H9 (cell line): ENCODE results near the gene ASAP3. TPM values are rescaled to one million over a fixed set of nuclear protein-coding genes. Genes with fewer than 3 reads are reported as not detected.

Source experiments
- DNase-seq: peaks from one replicate; pipeline ENCODE4 v3.0.0-alpha.2; 2017
- H2AFZ ChIP-seq: one replicate; pipeline ENCODE4 v1.6.1; 2013; ENCODE audit warnings: mild to moderate bottlenecking, low read length, control low read depth, moderate library complexity
- H2AK5ac ChIP-seq: 2 replicates; pipeline ENCODE4 v1.6.1; 2013; ENCODE audit warnings: low read length, control low read depth, mixed read lengths; ENCODE audit not compliant: insufficient read length
- H2BK120ac ChIP-seq: one replicate; pipeline ENCODE4 v1.6.1; 2013; ENCODE audit warnings: low read depth, mild to moderate bottlenecking, low read length, control low read depth, inconsistent platforms; ENCODE audit not compliant: poor library complexity, severe bottlenecking
- H2BK12ac ChIP-seq: 2 replicates; pipeline ENCODE4 v1.6.1; 2013; ENCODE audit warnings: low read length, control low read depth, mixed read lengths, low read depth; ENCODE audit not compliant: insufficient read length
- H2BK15ac ChIP-seq: 2 replicates; pipeline ENCODE4 v1.6.1; 2013; ENCODE audit warnings: low read depth, low read length, control low read depth
- H2BK20ac ChIP-seq: one replicate; pipeline ENCODE4 v1.6.1; 2013; ENCODE audit warnings: low read depth, mild to moderate bottlenecking, low read length, control low read depth, inconsistent platforms; ENCODE audit not compliant: poor library complexity, severe bottlenecking
- H2BK5ac ChIP-seq: 2 replicates; pipeline ENCODE4 v1.6.1; 2013; ENCODE audit warnings: low read length, control low read depth, mixed read lengths; ENCODE audit not compliant: insufficient read length
- H3K14ac ChIP-seq: 2 replicates; pipeline ENCODE4 v1.6.1; 2013; ENCODE audit warnings: low read length, control low read depth; ENCODE audit not compliant: insufficient read depth
- H3K18ac ChIP-seq: 2 replicates; pipeline ENCODE4 v1.6.1; 2013; ENCODE audit warnings: low read depth, mild to moderate bottlenecking, mixed read lengths, low read length, control low read depth; ENCODE audit not compliant: insufficient read length
- H3K23ac ChIP-seq: 2 replicates; pipeline ENCODE4 v1.6.1; 2013; ENCODE audit warnings: low read length, control low read depth, mixed read lengths, low read depth; ENCODE audit not compliant: insufficient read length
- H3K23me2 ChIP-seq: 2 replicates; pipeline ENCODE4 v1.6.1; 2013; ENCODE audit warnings: low read depth, mild to moderate bottlenecking, mixed read lengths, low read length, control low read depth; ENCODE audit not compliant: insufficient read length, poor library complexity, severe bottlenecking
- H3K27ac ChIP-seq: 2 replicates; pipeline ENCODE4 v1.5.1; 2013; ENCODE audit warnings: low read length, control low read depth, mixed read lengths, low read depth; ENCODE audit not compliant: insufficient read length
- H3K27me3 ChIP-seq: 2 replicates; pipeline ENCODE4 v1.6.1; 2013; ENCODE audit warnings: low read length, control low read depth, inconsistent platforms; ENCODE audit not compliant: insufficient read depth
- H3K4ac ChIP-seq: 2 replicates; pipeline ENCODE4 v1.6.1; 2013; ENCODE audit warnings: low read depth, mild to moderate bottlenecking, control low read depth, inconsistent platforms, low read length, moderate library complexity
- H3K4me1 ChIP-seq: 2 replicates; pipeline ENCODE4 v1.6.1; 2013; ENCODE audit warnings: low read length, control low read depth, inconsistent platforms; ENCODE audit not compliant: insufficient read depth
- H3K4me2 ChIP-seq: 2 replicates; pipeline ENCODE4 v1.6.1; 2013; ENCODE audit warnings: low read length, control low read depth, mixed read lengths; ENCODE audit not compliant: insufficient read length, insufficient read depth
- H3K56ac ChIP-seq: 2 replicates; pipeline ENCODE4 v1.6.1; 2013; ENCODE audit warnings: low read depth, mild to moderate bottlenecking, mixed read lengths, low read length, control low read depth; ENCODE audit not compliant: insufficient read length
- H3K79me1 ChIP-seq: 2 replicates; pipeline ENCODE4 v1.6.1; 2013; ENCODE audit warnings: low read depth, mild to moderate bottlenecking, moderate library complexity, low read length, control low read depth, inconsistent platforms; ENCODE audit not compliant: insufficient read depth, poor library complexity, severe bottlenecking
- H3K79me2 ChIP-seq: 2 replicates; pipeline ENCODE4 v1.6.1; 2013; ENCODE audit warnings: low read length, control low read depth, inconsistent platforms; ENCODE audit not compliant: insufficient read depth
- H3K9ac ChIP-seq: 2 replicates; pipeline ENCODE4 v1.6.1; 2013; ENCODE audit warnings: low read length, control low read depth, mixed read lengths; ENCODE audit not compliant: insufficient read length; ENCODE audit errors: extremely low read depth
- H3K9me3 ChIP-seq: one replicate; pipeline ENCODE4 v1.6.1; 2013; ENCODE audit warnings: low read depth, low read length, inconsistent platforms; ENCODE audit not compliant: control insufficient read depth
- H3T11ph ChIP-seq: one replicate; pipeline ENCODE4 v1.6.1; 2013; ENCODE audit warnings: mild to moderate bottlenecking, low read length, control low read depth, inconsistent platforms
- H4K20me1 ChIP-seq: one replicate; pipeline ENCODE4 v1.6.1; 2013; ENCODE audit not compliant: control insufficient read depth, insufficient read length, insufficient read depth
- H4K5ac ChIP-seq: 2 replicates; pipeline ENCODE4 v1.6.1; 2013; ENCODE audit warnings: low read depth, mild to moderate bottlenecking, mixed read lengths, low read length, control low read depth; ENCODE audit not compliant: insufficient read length
- H4K8ac ChIP-seq: replicated peaks from 2 replicates; pipeline ENCODE4 v1.6.1; 2013; ENCODE audit warnings: low read length, control low read depth, mixed read lengths, low read depth; ENCODE audit not compliant: insufficient read length
- H4K91ac ChIP-seq: 2 replicates; pipeline ENCODE4 v1.6.1; 2013; ENCODE audit warnings: low read depth, mild to moderate bottlenecking, moderate library complexity, mixed read lengths, low read length, control low read depth; ENCODE audit not compliant: insufficient read length
- H3K27ac Mint-ChIP-seq, 3 experiments: 2 replicates in 2 of 3; 3 replicates in 1 of 3; pipeline ENCODE4 v1.8.0; 2020 to 2021; ENCODE audit warnings: mixed read lengths in 3 of 3, mild to moderate bottlenecking in 1 of 3, moderate library complexity in 1 of 3
- H3K27me3 Mint-ChIP-seq: 2 replicates; pipeline ENCODE4 v1.8.0; 2021; ENCODE audit warnings: low read depth, mild to moderate bottlenecking, moderate library complexity, mixed read lengths
- H3K36me3 Mint-ChIP-seq, 3 experiments: 2 replicates in 2 of 3; 3 replicates in 1 of 3; pipeline ENCODE4 v1.8.0; 2020 to 2021; ENCODE audit warnings: low read depth in 3 of 3, mixed read lengths in 3 of 3; ENCODE audit not compliant: insufficient read depth in 1 of 3
- H3K4me1 Mint-ChIP-seq, 2 experiments: 2 replicates each; pipeline ENCODE4 v1.8.0; 2020; ENCODE audit warnings: mixed read lengths in 2 of 2
- H3K4me3 Mint-ChIP-seq, 2 experiments: 2 replicates in 1 of 2; 3 replicates in 1 of 2; pipeline ENCODE4 v1.8.0; 2020 to 2021; ENCODE audit warnings: mild to moderate bottlenecking in 2 of 2, mixed read lengths in 2 of 2, moderate library complexity in 1 of 2
- H3K9me3 Mint-ChIP-seq, 2 experiments: 2 replicates in 1 of 2; 3 replicates in 1 of 2; pipeline ENCODE4 v1.8.0; 2020; ENCODE audit warnings: mild to moderate bottlenecking in 2 of 2, mixed read lengths in 2 of 2, moderate library complexity in 1 of 2
- WGBS: extraction: QIAGEN DNeasy Blood & Tissue Kit; methylation state at CpG from one replicate; pipeline ENCODE4 v1.1.7; 2013; ENCODE audit warnings: missing lambda C conversion rate, low lambda C conversion rate, mixed read lengths; ENCODE audit not compliant: insufficient read length; ENCODE audit errors: extremely low coverage; 5-methylcytosine and 5-hydroxymethylcytosine counted together
- total RNA-seq: library from RNA; stranded (reverse); gene quantifications from 2 replicates; pipeline ENCODE4 v1.2.1, GENCODE V29; 2021
- TF ChIP-seq, protein P1 (sequence below): fragments of 200-600 bp; sonication (generic); conservative IDR thresholded peaks from 3 replicates; pipeline ENCODE4 v1.8.0; 2021; ENCODE audit warnings: antibody characterized with exemption, mild to moderate bottlenecking

ASAP3 gene
- total RNA-seq, 1 experiment from 2014 or later: 26.7 TPM

DNA sequence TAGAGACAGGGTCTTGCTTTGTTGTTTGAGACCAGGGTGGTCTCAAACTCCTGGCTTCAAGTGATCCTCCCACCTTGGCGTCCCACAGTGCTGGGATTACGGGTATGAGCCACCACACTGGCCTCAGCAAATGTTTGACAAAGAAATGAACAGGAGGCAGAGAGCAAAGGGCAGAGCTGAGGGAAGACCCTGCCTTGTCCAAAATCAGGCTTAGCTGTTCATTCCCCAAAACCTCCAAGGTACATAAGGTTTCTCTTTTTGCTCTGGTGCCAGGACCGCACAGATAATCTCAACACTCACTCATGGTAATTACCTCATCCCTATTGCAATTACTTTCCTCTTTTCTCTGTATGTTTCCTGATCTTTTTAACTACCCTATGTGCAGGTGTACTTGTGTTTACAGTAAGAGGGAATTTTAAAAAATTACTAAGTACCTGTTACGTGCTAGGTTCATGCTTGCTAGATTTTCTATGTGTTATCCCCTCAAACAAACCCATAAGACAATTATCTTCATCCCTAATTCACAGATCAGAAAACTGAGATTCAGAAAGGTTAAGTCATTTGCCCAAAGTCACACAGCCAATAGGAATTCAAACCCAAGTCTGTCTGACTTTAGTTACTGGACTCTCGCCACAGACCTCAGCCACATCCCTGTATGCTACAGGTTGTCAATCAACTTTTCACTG is 11.5 kb downstream of the ASAP3 start:
- no peak overlapping the region for H3K23ac ChIP-seq
- H3K4me1 Mint-ChIP-seq: peaks cover 0 to 10% of the 10 kb centered on the region in 2 experiments; a peak in 3 of 4 replicates
- H3K79me1 ChIP-seq: no peaks in the 10 kb centered on the region
- H3K9me3 ChIP-seq: no peaks in the 10 kb centered on the region
- no peak for DNase-seq
- H2AK5ac ChIP-seq: no peak overlapping the region
- no CpG with 5 or more reads among the region's 5 CpGs for WGBS
- H2BK12ac ChIP-seq: no peak overlapping the region
- TF ChIP-seq, protein P1, sequence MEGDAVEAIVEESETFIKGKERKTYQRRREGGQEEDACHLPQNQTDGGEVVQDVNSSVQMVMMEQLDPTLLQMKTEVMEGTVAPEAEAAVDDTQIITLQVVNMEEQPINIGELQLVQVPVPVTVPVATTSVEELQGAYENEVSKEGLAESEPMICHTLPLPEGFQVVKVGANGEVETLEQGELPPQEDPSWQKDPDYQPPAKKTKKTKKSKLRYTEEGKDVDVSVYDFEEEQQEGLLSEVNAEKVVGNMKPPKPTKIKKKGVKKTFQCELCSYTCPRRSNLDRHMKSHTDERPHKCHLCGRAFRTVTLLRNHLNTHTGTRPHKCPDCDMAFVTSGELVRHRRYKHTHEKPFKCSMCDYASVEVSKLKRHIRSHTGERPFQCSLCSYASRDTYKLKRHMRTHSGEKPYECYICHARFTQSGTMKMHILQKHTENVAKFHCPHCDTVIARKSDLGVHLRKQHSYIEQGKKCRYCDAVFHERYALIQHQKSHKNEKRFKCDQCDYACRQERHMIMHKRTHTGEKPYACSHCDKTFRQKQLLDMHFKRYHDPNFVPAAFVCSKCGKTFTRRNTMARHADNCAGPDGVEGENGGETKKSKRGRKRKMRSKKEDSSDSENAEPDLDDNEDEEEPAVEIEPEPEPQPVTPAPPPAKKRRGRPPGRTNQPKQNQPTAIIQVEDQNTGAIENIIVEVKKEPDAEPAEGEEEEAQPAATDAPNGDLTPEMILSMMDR: no peak
- no peak overlapping the region for H3K27ac Mint-ChIP-seq
- no peak overlapping the region for H4K5ac ChIP-seq
- no peaks in the 10 kb centered on the region for H4K20me1 ChIP-seq
- no peak overlapping the region for H3K27ac ChIP-seq
- no peaks in the 10 kb centered on the region for H3K23me2 ChIP-seq
- H3K36me3 Mint-ChIP-seq: peaks cover 2 to 3% (median 3%) of the 10 kb centered on the region in 3 experiments; a peak in 2 of 7 replicates
- H3K9me3 Mint-ChIP-seq: no peaks in the 10 kb centered on the region
- H2AFZ ChIP-seq: no peak overlapping the region
- no peak overlapping the region for H4K8ac ChIP-seq
- H2BK120ac ChIP-seq: no peak overlapping the region
- H3K79me2 ChIP-seq: no peaks in the 10 kb centered on the region
- H3K4me2 ChIP-seq: no peak overlapping the region
- H4K91ac ChIP-seq: no peak overlapping the region
- no peaks in the 10 kb centered on the region; the same call in 1 of the 2 replicates for H3K27me3 Mint-ChIP-seq
- H2BK20ac ChIP-seq: no peak overlapping the region
- no peak overlapping the region for H3K9ac ChIP-seq
- no peak overlapping the region for H3K56ac ChIP-seq
- no peak overlapping the region for H3K18ac ChIP-seq
- no peaks in the 10 kb centered on the region for H3K27me3 ChIP-seq
- no peak overlapping the region for H3T11ph ChIP-seq
- no peak overlapping the region for H3K4ac ChIP-seq
- no peak overlapping the region for H2BK15ac ChIP-seq
- no peaks in the 10 kb centered on the region for H3K4me1 ChIP-seq
- no peak overlapping the region for H3K4me3 Mint-ChIP-seq
- no peak overlapping the region for H2BK5ac ChIP-seq
- no peak overlapping the region for H3K14ac ChIP-seq
